Activated CD4-positive, alpha-beta T cell treated with anti-CD3 and anti-CD28 coated beads, Interleukin-2, amount 10 ng/mL, durations not matched to agents 7 days and 5 days (primary cell): Measurements from ENCODE around the gene PPP6R3. TPM values are rescaled to one million over a fixed set of nuclear protein-coding genes. Genes with fewer than 3 reads are reported as not detected.
"Not testable (repeated sequence)": the region's sequence is repeated elsewhere in the genome, so short reads cannot be mapped to it uniquely, and the experiment has no call there.

Experiments used
- CTCF ChIA-PET: fragments of 350-600 bp; sonication (Branson Sonifier 250); formaldehyde crosslinking; loops from one replicate; lab custom pipeline; 2021; ENCODE audit warnings: antibody characterized with exemption; lab: Charles Lee
- POLR2A ChIA-PET: fragments of 350-600 bp; sonication (Branson Sonifier 250); formaldehyde crosslinking; loops from one replicate; lab custom pipeline; 2021; ENCODE audit warnings: antibody characterized with exemption; lab: Charles Lee
- DNase-seq: peaks from one replicate; pipeline ENCODE4 v3.0.0-alpha.2; 2020
- H3K27ac Mint-ChIP-seq: one replicate; pipeline ENCODE4 v1.8.0; 2021; ENCODE audit warnings: mild to moderate bottlenecking, moderate library complexity, mixed read lengths
- H3K27me3 Mint-ChIP-seq: one replicate; pipeline ENCODE4 v1.8.0; 2021; ENCODE audit warnings: mixed read lengths
- H3K36me3 Mint-ChIP-seq: one replicate; pipeline ENCODE4 v1.8.0; 2021; ENCODE audit warnings: low read depth, mixed read lengths
- H3K4me1 Mint-ChIP-seq: one replicate; pipeline ENCODE4 v1.8.0; 2021; ENCODE audit warnings: mixed read lengths
- H3K4me3 Mint-ChIP-seq: one replicate; pipeline ENCODE4 v1.8.0; 2021; ENCODE audit warnings: mild to moderate bottlenecking, moderate library complexity, mixed read lengths
- H3K9me3 Mint-ChIP-seq: one replicate; pipeline ENCODE4 v1.8.0; 2021; ENCODE audit warnings: mixed read lengths
- total RNA-seq, 2 experiments: library from RNA; stranded (reverse); gene quantifications; one replicate each; pipeline ENCODE4 v1.2.3, GENCODE V29; 2021

Gene PPP6R3
- total RNA-seq, 2 experiments from 2014 or later: 114 to 124 TPM

GRCh38 chr11:68439355-68440065, 21.0 kb upstream of the PPP6R3 start:
- Mint-ChIP-seq H3K27ac (no peak overlapping the region), H3K4me1 (peaks cover 5% of the 10 kb centered on the region), H3K9me3 (no peaks in the 10 kb centered on the region), H3K36me3 (no peaks in the 10 kb centered on the region), H3K27me3 (no peaks in the 10 kb centered on the region), H3K4me3 (no peak overlapping the region)
- ChIA-PET POLR2A (no interaction called here), CTCF (interaction anchor here (0.9 to 1.1 kb wide), 2 partner anchors 21 to 27 kb away, joined by 3 read pairs; partner anchors contain the start of gene PPP6R3)
- DNase-seq: no peak

GRCh38 chr11:68440224-68440623, 20.3 kb upstream of the PPP6R3 start:
- Mint-ChIP-seq H3K4me1 (peaks cover 5% of the 10 kb centered on the region), H3K27ac (no peak overlapping the region), H3K36me3 (no peaks in the 10 kb centered on the region), H3K27me3 (no peaks in the 10 kb centered on the region), H3K9me3 (no peaks in the 10 kb centered on the region), H3K4me3 (no peak overlapping the region)
- DNase-seq: no peak
- ChIA-PET POLR2A (no interaction called here), CTCF (interaction anchor here (1.1 kb wide), 1 partner anchor 20 kb away, joined by 3 read pairs; the partner anchor contains the start of gene PPP6R3)

DNA sequence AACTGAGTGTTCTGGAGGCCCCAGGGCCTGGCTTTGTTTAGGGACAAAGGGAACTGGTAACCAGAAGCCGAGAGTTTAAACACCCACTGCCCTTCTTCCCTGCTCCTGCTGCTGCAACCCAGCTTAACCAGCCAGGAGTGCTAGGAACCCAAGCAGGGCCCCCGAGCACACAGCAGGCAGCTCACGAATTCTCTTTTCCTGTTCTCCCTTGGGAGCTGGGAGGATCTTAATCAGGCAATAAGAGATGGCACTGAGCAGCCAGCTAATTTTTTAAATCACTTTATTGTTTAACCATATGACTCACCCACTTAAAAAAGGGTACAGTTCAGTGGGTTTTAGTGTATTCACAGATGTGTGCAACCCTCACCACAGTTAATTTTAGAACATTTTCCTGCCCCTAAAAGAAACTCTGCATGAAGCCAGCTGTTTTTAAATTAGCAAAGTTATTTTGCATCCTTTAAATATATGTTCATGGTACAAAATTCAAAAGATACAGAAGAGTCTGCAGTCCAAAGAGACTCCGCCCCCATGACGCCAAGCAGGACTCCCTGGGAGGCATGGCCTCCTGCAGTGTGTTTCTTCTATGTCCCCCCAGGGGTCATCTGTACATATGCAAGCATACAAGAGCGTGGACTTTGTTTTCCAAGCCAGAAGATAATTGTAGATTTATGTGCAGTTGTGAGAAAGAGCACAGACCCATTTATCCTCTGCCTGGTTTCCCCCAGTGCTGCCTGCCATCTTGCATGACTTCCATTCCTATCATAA, 18.9 kb upstream of the PPP6R3 start:
- POLR2A ChIA-PET: no interaction called here
- no peaks in the 10 kb centered on the region for H3K36me3 Mint-ChIP-seq
- H3K4me1 Mint-ChIP-seq: peaks cover 5% of the 10 kb centered on the region

GRCh38 chr11:68442433-68442832, 18.1 kb upstream of the PPP6R3 start:
- Mint-ChIP-seq H3K36me3 (peaks cover 2% of the 10 kb centered on the region), H3K27ac (no peak overlapping the region), H3K4me3 (no peak overlapping the region), H3K9me3 (no peaks in the 10 kb centered on the region), H3K4me1 (peaks cover 3% of the 10 kb centered on the region), H3K27me3 (no peaks in the 10 kb centered on the region)
- CTCF ChIA-PET: no interaction called here
- no peak for DNase-seq
- POLR2A ChIA-PET: no interaction called here

More for the DNA sequence above, 18.9 kb upstream of the PPP6R3 start:
- Mint-ChIP-seq H3K9me3 (no peaks in the 10 kb centered on the region), H3K27ac (peak overlapping the region; percentile 22), H3K4me3 (no peak overlapping the region), H3K27me3 (no peaks in the 10 kb centered on the region)
- CTCF ChIA-PET: no interaction called here
- DNase-seq: no peak

- no peaks in the 10 kb centered on the region for H3K9me3 Mint-ChIP-seq
- H3K27ac Mint-ChIP-seq: no peak overlapping the region
- ChIA-PET POLR2A (no interaction called here), CTCF (interaction anchor here (1.6 kb wide), 1 partner anchor 19 kb away, joined by 3 read pairs; no protein-coding TSS in a partner anchor)
- H3K27me3 Mint-ChIP-seq: no peaks in the 10 kb centered on the region
- peaks cover 4% of the 10 kb centered on the region for H3K4me1 Mint-ChIP-seq
- peaks cover 6% of the 10 kb centered on the region for H3K36me3 Mint-ChIP-seq
- no peak for DNase-seq
- H3K4me3 Mint-ChIP-seq: no peak overlapping the region
Measured at GRCh38 chr11:68444566-68444965, 16.0 kb upstream of the PPP6R3 start.

GRCh38 chr11:68445531-68446035, 15.0 kb upstream of the PPP6R3 start:
- Mint-ChIP-seq H3K4me3 (no peak overlapping the region), H3K27me3 (no peaks in the 10 kb centered on the region), H3K27ac (no peak overlapping the region)

GRCh38 chr11:68446046-68446725, 14.4 kb upstream of the PPP6R3 start:
- no peak overlapping the region for H3K27ac Mint-ChIP-seq
- H3K9me3 Mint-ChIP-seq: no peaks in the 10 kb centered on the region
- H3K36me3 Mint-ChIP-seq: peaks cover 6% of the 10 kb centered on the region
- POLR2A ChIA-PET: no interaction called here
- DNase-seq: no peak
- no peak overlapping the region for H3K4me3 Mint-ChIP-seq
- CTCF ChIA-PET: interaction anchor here (0.9 kb wide), 1 partner anchor 10 kb away, joined by 3 read pairs; no protein-coding TSS in a partner anchor
- H3K4me1 Mint-ChIP-seq: peaks cover 4% of the 10 kb centered on the region
- H3K27me3 Mint-ChIP-seq: no peaks in the 10 kb centered on the region

More at GRCh38 chr11:68445531-68446035, 15.0 kb upstream of the PPP6R3 start:
- H3K4me1 Mint-ChIP-seq: peaks cover 4% of the 10 kb centered on the region
- ChIA-PET CTCF (no interaction called here), POLR2A (no interaction called here)
- peaks cover 6% of the 10 kb centered on the region for H3K36me3 Mint-ChIP-seq
- no peaks in the 10 kb centered on the region for H3K9me3 Mint-ChIP-seq
- DNase-seq: no peak

DNA sequence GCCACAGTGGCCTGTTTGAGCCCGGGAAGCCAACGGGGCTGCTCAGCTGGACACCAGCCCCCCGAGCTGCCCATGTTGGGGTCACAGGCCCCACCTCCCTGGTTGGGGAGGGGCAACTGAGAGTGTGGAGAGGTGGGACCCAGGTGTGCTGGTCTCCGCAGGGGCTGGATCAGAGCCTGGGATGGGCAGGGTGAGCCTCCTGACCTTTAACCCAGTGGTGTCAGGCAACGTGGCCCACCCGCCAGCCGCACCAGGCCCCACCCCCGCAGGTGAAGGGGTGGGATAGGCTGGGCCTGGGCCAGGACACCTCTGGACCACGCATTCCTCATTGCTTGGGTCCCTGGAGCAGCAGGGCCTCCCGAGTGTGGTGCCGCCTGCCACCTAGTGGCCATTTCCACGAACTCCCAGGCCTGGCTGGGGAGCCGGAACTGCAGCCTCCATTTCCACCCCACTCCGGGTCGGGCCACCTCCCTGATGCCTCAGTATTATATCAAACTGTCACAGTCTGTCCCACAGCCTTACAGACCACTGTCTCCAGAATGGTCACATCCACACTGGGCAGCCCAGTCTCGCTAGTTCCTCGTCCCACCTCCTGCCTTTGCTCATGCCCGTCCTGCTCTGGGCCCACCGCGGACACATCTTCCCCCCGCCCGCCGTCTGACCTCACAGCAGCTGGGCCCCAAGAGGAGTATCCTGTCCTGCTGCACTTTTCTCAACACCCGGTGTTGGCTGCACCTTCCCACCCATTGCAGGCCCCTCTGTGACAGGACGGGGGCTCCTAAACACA, 13.3 kb upstream of the PPP6R3 start:
- peaks cover 4% of the 10 kb centered on the region for H3K4me1 Mint-ChIP-seq
- H3K36me3 Mint-ChIP-seq: peaks cover 6% of the 10 kb centered on the region
- peak overlapping the region; percentile 31 for H3K27ac Mint-ChIP-seq
- ChIA-PET CTCF (interaction anchor here (0.9 kb wide), 1 partner anchor 9 kb away, joined by 3 read pairs; no protein-coding TSS in a partner anchor), POLR2A (no interaction called here)
- peak; percentile 79 for DNase-seq
- no peak overlapping the region for H3K4me3 Mint-ChIP-seq
- H3K27me3 Mint-ChIP-seq: no peaks in the 10 kb centered on the region
- H3K9me3 Mint-ChIP-seq: no peaks in the 10 kb centered on the region

DNA sequence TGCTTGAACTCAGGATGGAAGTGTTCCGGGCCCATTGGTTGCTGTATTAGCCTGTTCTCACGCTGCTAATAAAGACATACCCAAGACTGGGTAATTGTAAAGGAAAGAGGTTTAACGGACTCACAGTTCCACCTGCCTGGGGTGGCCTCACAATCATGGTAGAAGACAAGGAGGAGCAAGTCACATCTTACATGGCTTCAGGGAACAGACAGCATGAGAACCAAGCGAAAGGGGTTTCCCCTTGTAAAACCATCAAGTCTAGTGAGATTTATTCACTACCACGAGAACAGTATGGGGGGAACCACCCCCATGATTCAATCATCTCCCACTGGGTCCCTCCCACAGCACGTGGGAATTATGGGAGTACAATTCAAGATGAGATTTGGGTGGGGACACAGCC, 12.6 kb upstream of the PPP6R3 start:
- CTCF ChIA-PET, POLR2A ChIA-PET, H3K36me3 Mint-ChIP-seq, DNase-seq, H3K9me3 Mint-ChIP-seq, H3K4me1 Mint-ChIP-seq, H3K27ac Mint-ChIP-seq, H3K4me3 Mint-ChIP-seq, H3K27me3 Mint-ChIP-seq: not testable (repeated sequence)

- Mint-ChIP-seq H3K27ac (no peak overlapping the region), H3K4me3 (no peak overlapping the region), H3K9me3 (no peaks in the 10 kb centered on the region), H3K27me3 (no peaks in the 10 kb centered on the region), H3K36me3 (peaks cover 6% of the 10 kb centered on the region), H3K4me1 (peaks cover 4% of the 10 kb centered on the region)
- ChIA-PET POLR2A (no interaction called here), CTCF (no interaction called here)
- DNase-seq: no peak
Measured at GRCh38 chr11:68448604-68449011, 11.9 kb upstream of the PPP6R3 start.

DNA sequence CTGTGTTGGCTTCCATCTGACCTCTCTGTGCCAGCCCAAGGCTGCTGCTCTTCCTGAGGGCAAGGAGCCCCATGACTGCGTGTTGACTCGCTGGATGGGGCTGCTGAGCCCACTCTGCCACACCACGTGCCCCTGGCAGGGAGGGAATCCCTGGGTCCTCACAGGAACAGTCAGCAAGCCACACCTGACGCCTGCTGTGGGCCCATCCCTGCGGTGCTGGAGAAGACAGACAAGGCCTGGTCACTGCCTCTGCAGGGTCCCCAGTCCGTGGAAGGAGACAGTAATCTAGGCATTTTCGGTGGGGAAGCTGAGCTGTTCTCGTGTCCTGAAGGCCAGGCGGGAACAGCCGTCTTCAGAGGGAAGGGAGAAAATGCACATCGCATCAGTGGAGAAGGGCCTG, 10.6 kb upstream of the PPP6R3 start:
- ChIA-PET CTCF (no interaction called here), POLR2A (no interaction called here)
- no peak for DNase-seq
- no peak overlapping the region for H3K4me3 Mint-ChIP-seq
- H3K4me1 Mint-ChIP-seq: peaks cover 4% of the 10 kb centered on the region
- peaks cover 6% of the 10 kb centered on the region for H3K36me3 Mint-ChIP-seq
- peak overlapping the region; percentile 37 for H3K27ac Mint-ChIP-seq
- no peaks in the 10 kb centered on the region for H3K9me3 Mint-ChIP-seq
- no peaks in the 10 kb centered on the region for H3K27me3 Mint-ChIP-seq

GRCh38 chr11:68450711-68451110, 9.8 kb upstream of the PPP6R3 start:
- H3K36me3 Mint-ChIP-seq: peaks cover 6% of the 10 kb centered on the region
- CTCF ChIA-PET: no interaction called here
- POLR2A ChIA-PET: no interaction called here
- no peaks in the 10 kb centered on the region for H3K9me3 Mint-ChIP-seq
- DNase-seq: no peak
- H3K27me3 Mint-ChIP-seq: no peaks in the 10 kb centered on the region
- H3K27ac Mint-ChIP-seq: no peak overlapping the region
- H3K4me1 Mint-ChIP-seq: peaks cover 4% of the 10 kb centered on the region
- H3K4me3 Mint-ChIP-seq: no peak overlapping the region
